NCI-H2227 (cell line): ENCODE data around the gene RNFT2.

Experiments
- DNase-seq: peaks from one replicate; lab custom pipeline; 2025; ENCODE audit not compliant: unreplicated experiment; lab: John Stamatoyannopoulos, UW

Gene RNFT2

GRCh38 chr12:116876151-116876869 lies 138.2 kb downstream of the RNFT2 start:
- peak; percentile 52 for DNase-seq

- DNase-seq = no peak
Observed at GRCh38 chr12:116878567-116879508, 140.7 kb downstream of the RNFT2 start.

GRCh38 chr12:116879509-116880212 lies 141.5 kb downstream of the RNFT2 start:
- DNase-seq = no peak

GRCh38 chr12:116880213-116880816 lies 142.2 kb downstream of the RNFT2 start:
- no peak for DNase-seq

GRCh38 chr12:116880817-116881324 lies 142.8 kb downstream of the RNFT2 start:
- peak; percentile 65 for DNase-seq

GRCh38 chr12:116881325-116881876 lies 143.3 kb downstream of the RNFT2 start, which contains the start of gene HRK:
TSS of gene HRK (minus strand) at chr12:116881441. CDS start at chr12:116881307, 134 bp downstream.
- DNase-seq = peak; percentile 65

GRCh38 chr12:116881877-116882507 lies 143.9 kb downstream of the RNFT2 start:
- no peak for DNase-seq

- peak; percentile 41 for DNase-seq
Observed at GRCh38 chr12:116882742-116883141, 144.6 kb downstream of the RNFT2 start.

- DNase-seq = no peak
Observed at GRCh38 chr12:116884871-116885270, 146.8 kb downstream of the RNFT2 start.

- DNase-seq = no peak
Observed at GRCh38 chr12:116885491-116885890, 147.4 kb downstream of the RNFT2 start.

GRCh38 chr12:116887244-116887643 lies 149.1 kb downstream of the RNFT2 start:
- DNase-seq = no peak

GRCh38 chr12:116887897-116888296 lies 149.8 kb downstream of the RNFT2 start:
- no peak for DNase-seq

- DNase-seq = no peak
Observed at GRCh38 chr12:116890330-116890729, 152.2 kb downstream of the RNFT2 start.

- DNase-seq = no peak
Observed at GRCh38 chr12:116891019-116891418, 152.9 kb downstream of the RNFT2 start.

- peak; percentile 43 for DNase-seq
Observed at GRCh38 chr12:116892349-116893140, 154.4 kb downstream of the RNFT2 start.

- DNase-seq = no peak
Observed at GRCh38 chr12:116894913-116895312, 156.8 kb downstream of the RNFT2 start.

- DNase-seq = no peak
Observed at GRCh38 chr12:116896411-116896924, 158.4 kb downstream of the RNFT2 start.

GRCh38 chr12:116897476-116897875 lies 159.4 kb downstream of the RNFT2 start:
- no peak for DNase-seq

GRCh38 chr12:116898669-116899068 lies 160.6 kb downstream of the RNFT2 start:
- no peak for DNase-seq
